Measurements from ENCODE around the gene SMG9.

The SMG9 gene

GRCh38 chr19:43695985-43696704, 58.6 kb downstream of the SMG9 start:
- no peaks in the 10 kb centered on the region for H3K79me2 ChIP-seq (ENCODE audit: low read length)
- H3K36me3 ChIP-seq (replicated peaks; ENCODE audit: low read depth, low read length) = peaks cover 3% of the 10 kb centered on the region
- H3K9ac ChIP-seq (ENCODE audit: low read length) = no peak overlapping the region
- 0 out of 2 replicates have a peak, but pooled peaks cover 4% of the 10 kb centered on the region for H3K27me3 ChIP-seq (ENCODE audit: low read depth, low read length)
- no peak overlapping the region for H3K4me3 ChIP-seq (ENCODE audit: low read length)
- H3K9me3 ChIP-seq (ENCODE audit: insufficient read depth, low read length) = peaks cover 14% of the 10 kb centered on the region
- peaks cover 14% of the 10 kb centered on the region for H3K4me1 ChIP-seq (ENCODE audit: low read length)
- H3K4me2 ChIP-seq (ENCODE audit: low read length) = no peak overlapping the region
- no peak overlapping the region for H3K27ac ChIP-seq (ENCODE audit: low read length)
- no peak for TF ChIP-seq CTCF (IDR thresholded peaks at IDR 0.05; ENCODE audit: low read depth, low read length)
- H4K20me1 ChIP-seq (ENCODE audit: insufficient read depth, low read length) = no peaks in the 10 kb centered on the region
- no peak overlapping the region for H2AFZ ChIP-seq (ENCODE audit: low read depth, low read length)

GRCh38 chr19:43694553-43694952, 60.2 kb downstream of the SMG9 start:
- H3K36me3 ChIP-seq (replicated peaks; ENCODE audit: low read depth, low read length) = peaks cover 3% of the 10 kb centered on the region
- peaks cover 14% of the 10 kb centered on the region for H3K9me3 ChIP-seq (ENCODE audit: insufficient read depth, low read length)
- no peak overlapping the region for H3K4me2 ChIP-seq (ENCODE audit: low read length)
- TF ChIP-seq EZH2phosphoT487 (IDR thresholded peaks at IDR 0.05; ENCODE audit: low read depth) = no peak
- TF ChIP-seq CTCF (IDR thresholded peaks at IDR 0.05; ENCODE audit: low read depth, low read length) = no peak
- H4K20me1 ChIP-seq (ENCODE audit: insufficient read depth, low read length) = no peaks in the 10 kb centered on the region
- H3K4me3 ChIP-seq (ENCODE audit: low read length) = no peak overlapping the region
- H3K9ac ChIP-seq (ENCODE audit: low read length) = no peak overlapping the region
- no peak overlapping the region for H3K27ac ChIP-seq (ENCODE audit: low read length)
- no peaks in the 10 kb centered on the region for H3K4me1 ChIP-seq (ENCODE audit: low read length)
- H3K79me2 ChIP-seq (ENCODE audit: low read length) = no peaks in the 10 kb centered on the region
- 0 out of 2 replicates have a peak, but pooled peaks cover 4% of the 10 kb centered on the region for H3K27me3 ChIP-seq (ENCODE audit: low read depth, low read length)
- H2AFZ ChIP-seq (ENCODE audit: low read depth, low read length) = no peak overlapping the region

- H3K4me1 ChIP-seq (ENCODE audit: low read length) = no peaks in the 10 kb centered on the region
- H4K20me1 ChIP-seq (ENCODE audit: insufficient read depth, low read length) = no peaks in the 10 kb centered on the region
- 0 out of 2 replicates have a peak, but pooled peaks cover 4% of the 10 kb centered on the region for H3K27me3 ChIP-seq (ENCODE audit: low read depth, low read length)
- H2AFZ ChIP-seq (ENCODE audit: low read depth, low read length) = no peak overlapping the region
- peaks cover 3% of the 10 kb centered on the region for H3K36me3 ChIP-seq (replicated peaks; ENCODE audit: low read depth, low read length)
- H3K9ac ChIP-seq (ENCODE audit: low read length) = no peak overlapping the region
- peaks cover 14% of the 10 kb centered on the region for H3K9me3 ChIP-seq (ENCODE audit: insufficient read depth, low read length)
- TF ChIP-seq CTCF (IDR thresholded peaks at IDR 0.05; ENCODE audit: low read depth, low read length) = no peak
- no peak for TF ChIP-seq EZH2phosphoT487 (IDR thresholded peaks at IDR 0.05; ENCODE audit: low read depth)
- no peak overlapping the region for H3K4me2 ChIP-seq (ENCODE audit: low read length)
- H3K27ac ChIP-seq (ENCODE audit: low read length) = no peak overlapping the region
- H3K4me3 ChIP-seq (ENCODE audit: low read length) = no peak overlapping the region
- no peaks in the 10 kb centered on the region for H3K79me2 ChIP-seq (ENCODE audit: low read length)
Observed at GRCh38 chr19:43692877-43693276, 61.9 kb downstream of the SMG9 start.

- Histone ChIP-seq H2AFZ (ENCODE audit: low read depth, low read length) (no peak overlapping the region), H3K79me2 (ENCODE audit: low read length) (no peaks in the 10 kb centered on the region)
Observed at GRCh38 chr19:43692385-43692784, 62.4 kb downstream of the SMG9 start.

More at GRCh38 chr19:43692385-43692784, 62.4 kb downstream of the SMG9 start:
- TF ChIP-seq CTCF (IDR thresholded peaks at IDR 0.05; ENCODE audit: low read depth, low read length) = no peak
- TF ChIP-seq EZH2phosphoT487 (IDR thresholded peaks at IDR 0.05; ENCODE audit: low read depth) = no peak
- Histone ChIP-seq H3K36me3 (replicated peaks; ENCODE audit: low read depth, low read length) (peaks cover 3% of the 10 kb centered on the region), H3K4me3 (ENCODE audit: low read length) (no peak overlapping the region), H3K9ac (ENCODE audit: low read length) (no peak overlapping the region), H3K27me3 (ENCODE audit: low read depth, low read length) (0 out of 2 replicates have a peak, but pooled peaks cover 4% of the 10 kb centered on the region), H3K9me3 (ENCODE audit: insufficient read depth, low read length) (peaks cover 14% of the 10 kb centered on the region), H3K4me1 (ENCODE audit: low read length) (no peaks in the 10 kb centered on the region), H4K20me1 (ENCODE audit: insufficient read depth, low read length) (no peaks in the 10 kb centered on the region), H3K27ac (ENCODE audit: low read length) (no peak overlapping the region), H3K4me2 (ENCODE audit: low read length) (no peak overlapping the region)

Data from OCI-LY3 (cell line).